ENCODE measurements around the gene EDAR. TPM values are rescaled to one million over a fixed set of nuclear protein-coding genes. Genes with fewer than 3 reads are reported as not detected.

EDAR gene
- total and polyA plus RNA-seq, 2 of the 4 experiments (the other 2 are of a cell fraction), result not detected

- H3K18ac ChIP-seq (ENCODE audit: low read depth, low read length), result no peak overlapping the region
- no peak overlapping the region for H3K4ac ChIP-seq (ENCODE audit: low read depth, low read length)
- intact Hi-C loops (cut with micrococcal nuclease) (no loop called here), dilution Hi-C loops (cut with HindIII; ENCODE audit: low sequenced_read_pairs, unreplicated experiment) (no loop called here), in situ Hi-C loops (cut with MboI; ENCODE audit: low sequenced_read_pairs) (no loop called here)
- H3K56ac ChIP-seq (ENCODE audit: extremely low read depth, insufficient read depth, low read length), result no peak overlapping the region
- H3K14ac ChIP-seq (replicated peaks; ENCODE audit: low read depth, low read length), result no peak overlapping the region
- H3K27ac ChIP-seq (ENCODE audit: insufficient read depth, low read length), result no peak overlapping the region
- H2BK120ac ChIP-seq (ENCODE audit: low read depth, low read length), result no peak overlapping the region
- no peak overlapping the region for H4K8ac ChIP-seq (ENCODE audit: low read depth in 2 of 2, low read length in 2 of 2)
- BruUV-seq (replicated peaks), result no TSS peak
- 0 out of 2 replicates have a peak, but pooled peaks cover 2% of the 10 kb centered on the region for H3K4me1 ChIP-seq (ENCODE audit: control insufficient read depth, insufficient read depth, low read length)
- no peak overlapping the region for H3K4me3 ChIP-seq (ENCODE audit: insufficient read depth, low read depth, low read length)
- ATAC-seq (ENCODE audit: low read depth) (peak; percentile 46; the same call in 1 of the 2 replicates), DNase-seq (no peak)
- H3K9ac ChIP-seq (ENCODE audit: low read depth, low read length), result no peak overlapping the region
- ChIA-PET POLR2A (ENCODE audit: unreplicated experiment) (no interaction called here), CTCF (no interaction called here)
- H3K79me1 ChIP-seq (ENCODE audit: low read depth in 1 of 2, low read length in 2 of 2), result no peaks in the 10 kb centered on the region
- H4K20me1 ChIP-seq (ENCODE audit: insufficient read depth, low read length), result peaks cover 3% of the 10 kb centered on the region; the same call in 1 of the 2 replicates
- H2BK5ac ChIP-seq (ENCODE audit: low read depth, low read length, poor library complexity, severe bottlenecking), result no peak overlapping the region
- no peaks in the 10 kb centered on the region for H3K36me3 ChIP-seq (ENCODE audit: control insufficient read depth, insufficient read depth, low read length)
- H2BK20ac ChIP-seq (ENCODE audit: low read depth, low read length), result no peak overlapping the region
- H3K4me2 ChIP-seq (ENCODE audit: low read depth, low read length), result 0 out of 2 replicates have a peak overlapping the region, but pooled peaks have one; percentile 38
- no peak for TF ChIP-seq BHLHE40 (IDR thresholded peaks at IDR 0.05; ENCODE audit: low read depth, low read length)
- TF ChIP-seq RFX5 (IDR thresholded peaks at IDR 0.05; ENCODE audit: low read depth, low read length), result no peak
- no peak for TF ChIP-seq POLR2A (IDR thresholded peaks at IDR 0.05; ENCODE audit: low read depth, low read length)
- no peak for TF ChIP-seq CHD1 (IDR thresholded peaks at IDR 0.05; ENCODE audit: low read depth, low read length)
- TF ChIP-seq FOS (IDR thresholded peaks at IDR 0.05; ENCODE audit: low read depth, low read length), result no peak
- no peak for TF ChIP-seq RCOR1 (IDR thresholded peaks at IDR 0.05; ENCODE audit: insufficient replicate concordance, low read length)
- TF ChIP-seq SMC3 (IDR thresholded peaks at IDR 0.05; ENCODE audit: low read depth, low read length), result no peak
- no peak for TF ChIP-seq MAFK (IDR thresholded peaks at IDR 0.05; ENCODE audit: low read depth, low read length)
- TF ChIP-seq CEBPB (IDR thresholded peaks at IDR 0.05; ENCODE audit: low read depth, low read length), result no peak
- TF ChIP-seq MAZ (IDR thresholded peaks at IDR 0.05; ENCODE audit: borderline replicate concordance, low read depth, low read length), result no peak
- no peak for TF ChIP-seq USF2 (IDR thresholded peaks at IDR 0.05; ENCODE audit: low read depth, low read length)
- TF ChIP-seq, protein P1, sequence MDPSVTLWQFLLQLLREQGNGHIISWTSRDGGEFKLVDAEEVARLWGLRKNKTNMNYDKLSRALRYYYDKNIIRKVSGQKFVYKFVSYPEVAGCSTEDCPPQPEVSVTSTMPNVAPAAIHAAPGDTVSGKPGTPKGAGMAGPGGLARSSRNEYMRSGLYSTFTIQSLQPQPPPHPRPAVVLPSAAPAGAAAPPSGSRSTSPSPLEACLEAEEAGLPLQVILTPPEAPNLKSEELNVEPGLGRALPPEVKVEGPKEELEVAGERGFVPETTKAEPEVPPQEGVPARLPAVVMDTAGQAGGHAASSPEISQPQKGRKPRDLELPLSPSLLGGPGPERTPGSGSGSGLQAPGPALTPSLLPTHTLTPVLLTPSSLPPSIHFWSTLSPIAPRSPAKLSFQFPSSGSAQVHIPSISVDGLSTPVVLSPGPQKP (IDR thresholded peaks at IDR 0.05; ENCODE audit: borderline replicate concordance, low read depth, low read length), result no peak
- no peak for TF ChIP-seq NFE2L2 (IDR thresholded peaks at IDR 0.05; ENCODE audit: low read depth, low read length)
- TF ChIP-seq CTCF (conservative IDR thresholded peaks at IDR 0.05; ENCODE audit: low read depth, low read length), result no peak
- TF ChIP-seq MXI1 (IDR thresholded peaks at IDR 0.05; ENCODE audit: borderline replicate concordance, low read depth, low read length), result no peak
- no peak for TF ChIP-seq RAD21 (IDR thresholded peaks at IDR 0.05; ENCODE audit: low read length)
- no peaks in the 10 kb centered on the region for H3K9me1 ChIP-seq (ENCODE audit: insufficient read depth, low read length)
- no peak overlapping the region for H2AK9ac ChIP-seq (replicated peaks; ENCODE audit: low read depth, low read length, poor library complexity)
- no peak overlapping the region for H2BK15ac ChIP-seq (ENCODE audit: low read depth, low read length)
- H4K5ac ChIP-seq (ENCODE audit: low read depth, low read length), result no peak overlapping the region
- H3K23ac ChIP-seq (ENCODE audit: low read depth, low read length), result no peak overlapping the region
- H3K9me3 ChIP-seq (ENCODE audit: control insufficient read depth, insufficient read depth, low read length), result no peaks in the 10 kb centered on the region
- H4K91ac ChIP-seq (ENCODE audit: insufficient read depth, low read depth, low read length), result no peak overlapping the region
- H2AFZ ChIP-seq (replicated peaks; ENCODE audit: low read length, poor library complexity), result no peak overlapping the region
- H3K27me3 ChIP-seq (ENCODE audit: control insufficient read depth, insufficient read depth, low read length), result peaks cover 72% of the 10 kb centered on the region
- no CpG with 5 or more reads among the region's 7 CpGs for WGBS, 2 experiments (ENCODE audit: extremely low coverage in 2 of 2, insufficient read length in 1 of 2)
- H2AK5ac ChIP-seq (ENCODE audit: low read depth, low read length), result no peak overlapping the region
These were observed 10.3 kb downstream of the EDAR start for GRCh38 chr2:108978709-108979111.

Data from IMR-90 (cell line).